EH (cell line): Measurements from ENCODE around the gene PPFIA1.

Experiments
- DNase-seq: peaks from one replicate; pipeline ENCODE4 v3.0.0-alpha.2; 2015; ENCODE audit warnings: low read depth

The PPFIA1 gene

DNA sequence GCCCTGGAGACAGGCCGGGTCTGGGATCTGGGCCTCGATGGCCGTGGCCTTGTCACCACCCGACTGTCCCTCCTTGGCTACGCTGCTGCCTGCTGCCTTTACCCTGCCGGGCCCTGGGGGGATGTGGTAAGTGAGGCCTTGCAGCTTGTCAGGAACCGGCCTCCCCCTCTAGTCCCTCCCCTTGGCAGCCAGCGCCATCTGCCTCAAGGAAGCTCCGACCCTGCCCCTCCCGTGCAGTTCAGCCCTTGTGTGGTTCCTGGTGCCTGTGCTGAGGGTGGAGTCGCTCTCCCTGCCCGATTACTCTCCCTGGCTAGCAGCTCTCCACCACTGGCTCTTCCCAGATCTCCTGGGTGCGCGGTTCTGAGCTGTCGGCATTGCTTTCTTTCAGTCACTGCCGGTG lies 161.6 kb downstream of the PPFIA1 start:
- no peak for DNase-seq

DNA sequence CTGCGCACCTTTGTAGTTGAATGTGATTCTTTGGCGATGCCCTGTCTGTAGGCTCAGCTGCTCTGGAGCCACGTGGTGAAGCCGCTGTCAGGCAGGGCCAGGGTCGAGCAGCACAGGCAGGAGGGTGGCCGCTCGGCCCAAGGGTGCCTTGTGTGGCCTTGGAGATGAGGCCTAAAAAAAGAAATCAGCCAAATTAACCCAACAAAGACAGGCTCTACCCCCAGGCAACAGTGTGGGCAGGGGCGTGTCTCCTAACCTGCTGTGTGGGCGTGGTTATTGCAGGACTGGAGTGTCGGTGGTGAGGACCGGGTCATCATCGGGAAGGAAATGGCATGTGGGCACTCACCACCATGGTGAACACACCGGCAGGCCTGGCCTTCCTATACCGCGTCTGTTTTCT lies 162.1 kb downstream of the PPFIA1 start:
- DNase-seq: no peak

DNA sequence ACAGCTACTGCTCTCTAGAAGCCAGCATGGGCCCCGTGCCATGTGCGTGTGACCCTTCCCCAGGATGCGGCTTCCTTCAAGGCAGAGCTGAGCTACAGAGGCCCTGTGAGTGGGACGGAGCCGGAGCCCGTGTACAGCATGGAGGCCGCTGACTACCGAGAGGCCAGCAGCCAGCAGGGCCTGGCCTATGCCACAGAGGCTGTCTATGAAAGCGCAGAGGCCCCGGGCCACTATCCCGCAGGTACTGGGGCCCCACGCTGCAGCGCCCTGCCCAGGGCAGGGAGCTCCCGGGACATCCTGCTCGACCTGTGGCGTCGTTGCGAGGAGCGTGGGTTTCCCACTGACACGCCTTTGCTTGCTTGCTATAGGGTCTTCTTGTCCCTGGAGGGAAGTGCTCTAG lies 162.5 kb downstream of the PPFIA1 start:
- DNase-seq: no peak

DNA sequence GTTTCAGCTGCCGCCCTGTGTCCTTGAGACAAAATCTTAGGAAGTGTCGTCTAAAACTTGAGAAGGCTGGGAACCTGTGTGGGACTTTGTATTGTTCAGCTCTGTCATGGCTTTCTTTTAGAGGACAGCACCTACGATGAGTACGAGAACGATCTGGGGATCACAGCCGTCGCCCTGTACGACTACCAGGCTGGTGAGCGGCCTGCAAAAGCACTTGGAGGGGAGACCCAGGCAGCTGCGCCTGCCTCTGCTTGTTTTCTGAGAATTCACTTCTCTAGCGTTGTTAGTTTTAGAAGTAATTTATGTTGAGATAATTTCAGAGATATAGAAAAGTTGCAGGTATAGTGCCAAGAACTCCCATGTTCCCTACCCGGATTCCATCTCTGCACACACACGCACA lies 163.0 kb downstream of the PPFIA1 start:
- no peak for DNase-seq
